ENCODE measurements around the gene NRXN3. TPM values are rescaled to one million over a fixed set of nuclear protein-coding genes. Genes with fewer than 3 reads are reported as not detected.

The NRXN3 gene
- total RNA-seq, 1 experiment from 2014 or later, result not detected

DNA sequence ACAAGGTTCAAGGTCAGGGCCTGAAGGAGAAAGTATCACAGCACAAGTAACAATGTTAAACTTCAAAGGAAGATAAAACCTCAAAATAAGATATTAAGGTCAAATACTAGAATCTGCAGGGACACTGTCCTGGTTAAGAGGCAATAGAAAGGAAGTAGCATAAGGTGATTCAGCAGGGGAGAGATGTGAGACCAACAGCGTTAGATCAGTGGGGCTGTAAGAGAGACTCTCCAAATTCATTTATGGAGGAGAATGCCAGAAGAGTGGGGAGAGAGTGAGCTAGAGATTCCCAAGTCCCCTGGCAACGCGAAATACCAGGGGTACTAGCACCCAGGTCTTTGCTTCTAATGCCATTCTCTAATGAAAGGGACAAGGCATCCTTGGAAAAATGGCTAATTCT lies 1430.2 kb downstream of the NRXN3 start:
- Histone ChIP-seq H3K27me3 (ENCODE audit: control insufficient read depth, insufficient read depth, low read length) (no peaks in the 10 kb centered on the region), H3K4me1 (ENCODE audit: control insufficient read depth, insufficient read depth, low read length) (no peaks in the 10 kb centered on the region), H3K9me3 (ENCODE audit: control insufficient read depth, insufficient read depth, low read depth, low read length) (no peaks in the 10 kb centered on the region), H3K27ac (ENCODE audit: low read length) (no peak overlapping the region), H3K4me3 (ENCODE audit: low read depth in 2 of 2, low read length in 2 of 2) (no peak overlapping the region), H3K36me3 (ENCODE audit: control insufficient read depth, insufficient read depth, low read length) (no peaks in the 10 kb centered on the region)
- POLR2A ChIA-PET, result no interaction called here
- intact Hi-C loops (cut with micrococcal nuclease; ENCODE audit: unreplicated experiment), result no loop called here
- in situ Hi-C loops (cut with HindIII; ENCODE audit: low pct_unique_long_range_greater_than_20kb, low sequenced_read_pairs), result no loop called here
- DNase-seq (ENCODE audit: low read depth, low spot score) (no peak), ATAC-seq (no peak)
- TF ChIP-seq, protein P1, sequence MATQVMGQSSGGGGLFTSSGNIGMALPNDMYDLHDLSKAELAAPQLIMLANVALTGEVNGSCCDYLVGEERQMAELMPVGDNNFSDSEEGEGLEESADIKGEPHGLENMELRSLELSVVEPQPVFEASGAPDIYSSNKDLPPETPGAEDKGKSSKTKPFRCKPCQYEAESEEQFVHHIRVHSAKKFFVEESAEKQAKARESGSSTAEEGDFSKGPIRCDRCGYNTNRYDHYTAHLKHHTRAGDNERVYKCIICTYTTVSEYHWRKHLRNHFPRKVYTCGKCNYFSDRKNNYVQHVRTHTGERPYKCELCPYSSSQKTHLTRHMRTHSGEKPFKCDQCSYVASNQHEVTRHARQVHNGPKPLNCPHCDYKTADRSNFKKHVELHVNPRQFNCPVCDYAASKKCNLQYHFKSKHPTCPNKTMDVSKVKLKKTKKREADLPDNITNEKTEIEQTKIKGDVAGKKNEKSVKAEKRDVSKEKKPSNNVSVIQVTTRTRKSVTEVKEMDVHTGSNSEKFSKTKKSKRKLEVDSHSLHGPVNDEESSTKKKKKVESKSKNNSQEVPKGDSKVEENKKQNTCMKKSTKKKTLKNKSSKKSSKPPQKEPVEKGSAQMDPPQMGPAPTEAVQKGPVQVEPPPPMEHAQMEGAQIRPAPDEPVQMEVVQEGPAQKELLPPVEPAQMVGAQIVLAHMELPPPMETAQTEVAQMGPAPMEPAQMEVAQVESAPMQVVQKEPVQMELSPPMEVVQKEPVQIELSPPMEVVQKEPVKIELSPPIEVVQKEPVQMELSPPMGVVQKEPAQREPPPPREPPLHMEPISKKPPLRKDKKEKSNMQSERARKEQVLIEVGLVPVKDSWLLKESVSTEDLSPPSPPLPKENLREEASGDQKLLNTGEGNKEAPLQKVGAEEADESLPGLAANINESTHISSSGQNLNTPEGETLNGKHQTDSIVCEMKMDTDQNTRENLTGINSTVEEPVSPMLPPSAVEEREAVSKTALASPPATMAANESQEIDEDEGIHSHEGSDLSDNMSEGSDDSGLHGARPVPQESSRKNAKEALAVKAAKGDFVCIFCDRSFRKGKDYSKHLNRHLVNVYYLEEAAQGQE (IDR thresholded peaks at IDR 0.05; ENCODE audit: insufficient read depth in 1 of 2, low read depth in 2 of 2, low read length in 1 of 2), result no peak
- TF ChIP-seq TCF7L2 (IDR thresholded peaks at IDR 0.05; ENCODE audit: low read depth, low read length), result no peak
- no peak for TF ChIP-seq SIN3A (IDR thresholded peaks at IDR 0.05; ENCODE audit: borderline replicate concordance, insufficient read depth, low read depth, low read length)
- TF ChIP-seq, protein P2, sequence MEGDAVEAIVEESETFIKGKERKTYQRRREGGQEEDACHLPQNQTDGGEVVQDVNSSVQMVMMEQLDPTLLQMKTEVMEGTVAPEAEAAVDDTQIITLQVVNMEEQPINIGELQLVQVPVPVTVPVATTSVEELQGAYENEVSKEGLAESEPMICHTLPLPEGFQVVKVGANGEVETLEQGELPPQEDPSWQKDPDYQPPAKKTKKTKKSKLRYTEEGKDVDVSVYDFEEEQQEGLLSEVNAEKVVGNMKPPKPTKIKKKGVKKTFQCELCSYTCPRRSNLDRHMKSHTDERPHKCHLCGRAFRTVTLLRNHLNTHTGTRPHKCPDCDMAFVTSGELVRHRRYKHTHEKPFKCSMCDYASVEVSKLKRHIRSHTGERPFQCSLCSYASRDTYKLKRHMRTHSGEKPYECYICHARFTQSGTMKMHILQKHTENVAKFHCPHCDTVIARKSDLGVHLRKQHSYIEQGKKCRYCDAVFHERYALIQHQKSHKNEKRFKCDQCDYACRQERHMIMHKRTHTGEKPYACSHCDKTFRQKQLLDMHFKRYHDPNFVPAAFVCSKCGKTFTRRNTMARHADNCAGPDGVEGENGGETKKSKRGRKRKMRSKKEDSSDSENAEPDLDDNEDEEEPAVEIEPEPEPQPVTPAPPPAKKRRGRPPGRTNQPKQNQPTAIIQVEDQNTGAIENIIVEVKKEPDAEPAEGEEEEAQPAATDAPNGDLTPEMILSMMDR (IDR thresholded peaks at IDR 0.05), result no peak
- TF ChIP-seq POLR2AphosphoS5 (IDR thresholded peaks at IDR 0.05; ENCODE audit: low read depth, low read length), result no peak
- BruUV-seq (replicated peaks), result no TSS peak
- CTCF ChIA-PET, result no interaction called here

DNA sequence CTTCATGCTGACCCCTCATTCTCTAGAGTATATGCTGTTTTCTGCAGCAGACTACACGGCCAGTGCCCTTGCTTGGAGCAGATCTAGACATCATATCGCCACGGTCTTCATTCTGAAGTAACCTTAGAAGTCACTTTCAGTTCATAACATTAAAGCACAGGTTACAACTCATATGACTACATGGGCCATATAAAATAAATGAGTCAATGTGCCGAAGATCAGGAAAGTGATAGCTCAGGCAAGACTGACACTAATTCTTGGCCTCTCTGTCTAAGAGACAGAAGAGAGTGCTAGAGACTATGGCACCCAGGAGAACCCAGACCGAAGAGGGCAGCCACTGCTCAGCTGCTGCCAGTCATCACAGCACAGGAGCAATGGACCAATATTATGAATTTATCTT lies 1431.4 kb downstream of the NRXN3 start:
- no peak for DNase-seq (ENCODE audit: low read depth, low spot score)

More for the DNA sequence above, 1431.4 kb downstream of the NRXN3 start:
- no peaks in the 10 kb centered on the region for H3K27me3 ChIP-seq (ENCODE audit: control insufficient read depth, insufficient read depth, low read length)
- ATAC-seq, result no peak
- intact Hi-C loops (cut with micrococcal nuclease; ENCODE audit: unreplicated experiment) (no loop called here), in situ Hi-C loops (cut with HindIII; ENCODE audit: low pct_unique_long_range_greater_than_20kb, low sequenced_read_pairs) (no loop called here)
- no TSS peak for BruUV-seq (replicated peaks)
- no peaks in the 10 kb centered on the region for H3K4me1 ChIP-seq (ENCODE audit: control insufficient read depth, insufficient read depth, low read length)
- POLR2A ChIA-PET, result no interaction called here
- CTCF ChIA-PET, result no interaction called here
- no peaks in the 10 kb centered on the region for H3K9me3 ChIP-seq (ENCODE audit: control insufficient read depth, insufficient read depth, low read depth, low read length)
- H3K4me3 ChIP-seq (ENCODE audit: low read depth in 2 of 2, low read length in 2 of 2), result no peak overlapping the region
- H3K27ac ChIP-seq (ENCODE audit: low read length), result no peak overlapping the region
- no peaks in the 10 kb centered on the region for H3K36me3 ChIP-seq (ENCODE audit: control insufficient read depth, insufficient read depth, low read length)
- TF ChIP-seq, protein P2 (IDR thresholded peaks at IDR 0.05), result no peak
- TF ChIP-seq SIN3A (IDR thresholded peaks at IDR 0.05; ENCODE audit: borderline replicate concordance, insufficient read depth, low read depth, low read length) (no peak), POLR2AphosphoS5 (IDR thresholded peaks at IDR 0.05; ENCODE audit: low read depth, low read length) (no peak), TCF7L2 (IDR thresholded peaks at IDR 0.05; ENCODE audit: low read depth, low read length) (no peak)
- TF ChIP-seq, protein P1 (IDR thresholded peaks at IDR 0.05; ENCODE audit: insufficient read depth in 1 of 2, low read depth in 2 of 2, low read length in 1 of 2), result no peak

All from Panc1 (cell line).